ENCODE data around the gene GLI1. TPM values are rescaled to one million over a fixed set of nuclear protein-coding genes. Genes with fewer than 3 reads are reported as not detected.

Gene GLI1
- total and polyA plus RNA-seq, 2 of the 13 experiments (the other 11 are each of a cell fraction or from before 2014, with no cell fraction given) = 0.09 to 0.20 TPM

GRCh38 chr12:57430931-57431566 lies 28.5 kb upstream of the GLI1 start, which contains the start of gene R3HDM2 (continued):
- TF ChIP-seq TMF1 (CRISPR knock-in tag; IDR thresholded peaks at IDR 0.05; ENCODE audit: low read depth) = peak; percentile 90
- peak; percentile 85 for TF ChIP-seq YEATS2 (CRISPR knock-in tag; IDR thresholded peaks at IDR 0.05; ENCODE audit: borderline replicate concordance)
- TF ChIP-seq YY1 (IDR thresholded peaks at IDR 0.05; ENCODE audit: insufficient read depth, insufficient replicate concordance, low read depth, low read length) = peak; percentile 63
- no peak for TF ChIP-seq MAFK (conservative IDR thresholded peaks at IDR 0.05 in 1 of 2, IDR thresholded peaks at IDR 0.05 in 1 of 2; ENCODE audit: low read length in 2 of 2)
- peak; percentile 79 for TF ChIP-seq MED1 (CRISPR knock-in tag; IDR thresholded peaks at IDR 0.05)
- peak; percentile 89 for TF ChIP-seq KAT8 (CRISPR knock-in tag; IDR thresholded peaks at IDR 0.05)
- 0 out of 2 replicates have a peak, but pooled peaks have one; percentile 75 for TF ChIP-seq ZMAT3 (CRISPR knock-in tag; conservative IDR thresholded peaks at IDR 0.05)
- TF ChIP-seq KAT7 (CRISPR knock-in tag; IDR thresholded peaks at IDR 0.05; ENCODE audit: borderline replicate concordance) = peak; percentile 96; the same call in 1 of the 2 replicates
- TF ChIP-seq POLR2A (IDR thresholded peaks at IDR 0.05; ENCODE audit: insufficient read depth in 1 of 2, low read depth in 2 of 2, low read length in 2 of 2) = peak; percentile 79 to 88
- TF ChIP-seq SOX5 (CRISPR knock-in tag; IDR thresholded peaks at IDR 0.05; ENCODE audit: borderline replicate concordance) = peak; percentile 61
- peak; percentile 62; the same call in 1 of the 2 replicates for TF ChIP-seq SMAD3 (CRISPR knock-in tag; IDR thresholded peaks at IDR 0.05)
- peak in 1 of 2 experiments; percentile 76; a peak in 2 of 4 replicates for TF ChIP-seq KLF16 (CRISPR knock-in tag; IDR thresholded peaks at IDR 0.05)
- no peak for TF ChIP-seq KLF13 (CRISPR knock-in tag; IDR thresholded peaks at IDR 0.05)
- no peak; the same call in 1 of the 2 replicates for TF ChIP-seq CHD2 (IDR thresholded peaks at IDR 0.05; ENCODE audit: low read depth, low read length)
- no peak for TF ChIP-seq DBP (CRISPR knock-in tag; IDR thresholded peaks at IDR 0.05; ENCODE audit: not compliant biosample characterization)
- TF ChIP-seq TARDBP (CRISPR knock-in tag; IDR thresholded peaks at IDR 0.05) = peak; percentile 71; the same call in 1 of the 2 replicates
- no peak for TF ChIP-seq MLLT10 (CRISPR knock-in tag; IDR thresholded peaks at IDR 0.05)
- peak; percentile 89; the same call in 1 of the 2 replicates for TF ChIP-seq ZNF232 (CRISPR knock-in tag; IDR thresholded peaks at IDR 0.05; ENCODE audit: borderline replicate concordance)
- peak; percentile 90 for TF ChIP-seq GABPB1 (CRISPR knock-in tag; IDR thresholded peaks at IDR 0.05)
- TF ChIP-seq SKIL (CRISPR knock-in tag; IDR thresholded peaks at IDR 0.05; ENCODE audit: borderline replicate concordance) = 0 out of 2 replicates have a peak, but pooled peaks have one; percentile 22
- no peak for TF ChIP-seq PLSCR1 (CRISPR knock-in tag; IDR thresholded peaks at IDR 0.05; ENCODE audit: borderline replicate concordance)
- TF ChIP-seq E2F1 (CRISPR knock-in tag; IDR thresholded peaks at IDR 0.05) = peak; percentile 69; the same call in 1 of the 2 replicates
- TF ChIP-seq IRF2 (CRISPR knock-in tag; IDR thresholded peaks at IDR 0.05) = peak; percentile 74
- TF ChIP-seq ZNF414 (CRISPR knock-in tag; IDR thresholded peaks at IDR 0.05) = peak; percentile 64; the same call in 1 of the 2 replicates
- no peak for TF ChIP-seq RBAK (CRISPR knock-in tag; IDR thresholded peaks at IDR 0.05)
- TF ChIP-seq AHR (CRISPR knock-in tag; IDR thresholded peaks at IDR 0.05) = peak; percentile 75; the same call in 1 of the 2 replicates

Measured in HepG2 (cell line).